Measurements from ENCODE around the gene DIP2B.
"Not testable (repeated sequence)": the region's sequence is repeated elsewhere in the genome, so short reads cannot be mapped to it uniquely, and the experiment has no call there.

The DIP2B gene

GRCh38 chr12:50530532-50530931 lies 25.7 kb downstream of the DIP2B start:
- no peak for DNase-seq (ENCODE audit: insufficient read length, low spot score)
- no peak for FAIRE-seq
- no peak for TF ChIP-seq POLR2A (IDR thresholded peaks at IDR 0.05; ENCODE audit: low read depth, low read length)

- FAIRE-seq (no peak), DNase-seq (ENCODE audit: insufficient read length, low spot score) (no peak)
- TF ChIP-seq POLR2A (IDR thresholded peaks at IDR 0.05; ENCODE audit: low read depth, low read length): no peak
These were observed 28.4 kb downstream of the DIP2B start for GRCh38 chr12:50533203-50533584.

GRCh38 chr12:50533971-50534370 lies 29.2 kb downstream of the DIP2B start:
- DNase-seq (ENCODE audit: insufficient read length, low spot score): no peak
- no peak for TF ChIP-seq POLR2A (IDR thresholded peaks at IDR 0.05; ENCODE audit: low read depth, low read length)
- no peak for FAIRE-seq

- TF ChIP-seq POLR2A (IDR thresholded peaks at IDR 0.05; ENCODE audit: low read depth, low read length): no peak
- FAIRE-seq (no peak), DNase-seq (ENCODE audit: insufficient read length, low spot score) (no peak)
These were observed 32.2 kb downstream of the DIP2B start for GRCh38 chr12:50536831-50537537.

GRCh38 chr12:50537538-50537919 lies 32.7 kb downstream of the DIP2B start:
- FAIRE-seq (peak; percentile 93), DNase-seq (ENCODE audit: insufficient read length, low spot score) (peak; percentile 63)
- no peak for TF ChIP-seq POLR2A (IDR thresholded peaks at IDR 0.05; ENCODE audit: low read depth, low read length)

GRCh38 chr12:50538182-50538581 lies 33.4 kb downstream of the DIP2B start:
- FAIRE-seq (no peak), DNase-seq (ENCODE audit: insufficient read length, low spot score) (no peak)
- TF ChIP-seq POLR2A (IDR thresholded peaks at IDR 0.05; ENCODE audit: low read depth, low read length): no peak

- TF ChIP-seq POLR2A (IDR thresholded peaks at IDR 0.05; ENCODE audit: low read depth, low read length): no peak
- DNase-seq (ENCODE audit: insufficient read length, low spot score): no peak
- FAIRE-seq: no peak
These were observed 36.4 kb downstream of the DIP2B start for GRCh38 chr12:50541139-50541538.

- FAIRE-seq (peak; percentile 85), DNase-seq (ENCODE audit: insufficient read length, low spot score) (peak; percentile 54)
- no peak for TF ChIP-seq POLR2A (IDR thresholded peaks at IDR 0.05; ENCODE audit: low read depth, low read length)
These were observed 37.7 kb downstream of the DIP2B start for GRCh38 chr12:50542448-50542847.

GRCh38 chr12:50543188-50543587 lies 38.4 kb downstream of the DIP2B start:
- not testable (repeated sequence) for DNase-seq (ENCODE audit: insufficient read length, low spot score); FAIRE-seq

- TF ChIP-seq POLR2A (IDR thresholded peaks at IDR 0.05; ENCODE audit: low read depth, low read length): no peak
- no peak for DNase-seq (ENCODE audit: insufficient read length, low spot score)
- FAIRE-seq: no peak
These were observed 40.4 kb downstream of the DIP2B start for GRCh38 chr12:50545213-50545612.

GRCh38 chr12:50545786-50546185 lies 41.0 kb downstream of the DIP2B start:
- DNase-seq (ENCODE audit: insufficient read length, low spot score) (no peak), FAIRE-seq (peak; percentile 83)
- TF ChIP-seq POLR2A (IDR thresholded peaks at IDR 0.05; ENCODE audit: low read depth, low read length): no peak

- TF ChIP-seq POLR2A (IDR thresholded peaks at IDR 0.05; ENCODE audit: low read depth, low read length): no peak
- peak; percentile 67 for FAIRE-seq
- DNase-seq (ENCODE audit: insufficient read length, low spot score): no peak
These were observed 41.9 kb downstream of the DIP2B start for GRCh38 chr12:50546441-50547318.

GRCh38 chr12:50547742-50548141 lies 43.0 kb downstream of the DIP2B start:
- no peak for FAIRE-seq
- TF ChIP-seq POLR2A (IDR thresholded peaks at IDR 0.05; ENCODE audit: low read depth, low read length): no peak
- DNase-seq (ENCODE audit: insufficient read length, low spot score): no peak

GRCh38 chr12:50549885-50550284 lies 45.1 kb downstream of the DIP2B start:
- TF ChIP-seq POLR2A (IDR thresholded peaks at IDR 0.05; ENCODE audit: low read depth, low read length): no peak
- DNase-seq (ENCODE audit: insufficient read length, low spot score): no peak
- FAIRE-seq: no peak

Measured in H54 (cell line).